ENCODE measurements around the gene DECR2. TPM values are rescaled to one million over a fixed set of nuclear protein-coding genes. Genes with fewer than 3 reads are reported as not detected.

Gene DECR2
- total RNA-seq, 4 donors from 2014 or later = 13.6 to 19.6 (median 17.0) TPM

- no CpG with 5 or more reads among the region's 75 CpGs for WGBS, 2 donors
- DNase-seq = no peak
- H3K9me3 ChIP-seq = no peaks in the 10 kb centered on the region
- peak in 1 of 4 donors; percentile 9 for TF ChIP-seq POLR2A (IDR thresholded peaks at IDR 0.05)
- TF ChIP-seq, protein P1, sequence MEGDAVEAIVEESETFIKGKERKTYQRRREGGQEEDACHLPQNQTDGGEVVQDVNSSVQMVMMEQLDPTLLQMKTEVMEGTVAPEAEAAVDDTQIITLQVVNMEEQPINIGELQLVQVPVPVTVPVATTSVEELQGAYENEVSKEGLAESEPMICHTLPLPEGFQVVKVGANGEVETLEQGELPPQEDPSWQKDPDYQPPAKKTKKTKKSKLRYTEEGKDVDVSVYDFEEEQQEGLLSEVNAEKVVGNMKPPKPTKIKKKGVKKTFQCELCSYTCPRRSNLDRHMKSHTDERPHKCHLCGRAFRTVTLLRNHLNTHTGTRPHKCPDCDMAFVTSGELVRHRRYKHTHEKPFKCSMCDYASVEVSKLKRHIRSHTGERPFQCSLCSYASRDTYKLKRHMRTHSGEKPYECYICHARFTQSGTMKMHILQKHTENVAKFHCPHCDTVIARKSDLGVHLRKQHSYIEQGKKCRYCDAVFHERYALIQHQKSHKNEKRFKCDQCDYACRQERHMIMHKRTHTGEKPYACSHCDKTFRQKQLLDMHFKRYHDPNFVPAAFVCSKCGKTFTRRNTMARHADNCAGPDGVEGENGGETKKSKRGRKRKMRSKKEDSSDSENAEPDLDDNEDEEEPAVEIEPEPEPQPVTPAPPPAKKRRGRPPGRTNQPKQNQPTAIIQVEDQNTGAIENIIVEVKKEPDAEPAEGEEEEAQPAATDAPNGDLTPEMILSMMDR (IDR thresholded peaks at IDR 0.05) = peak in 1 of 6 experiments; percentile 5
- H3K27ac ChIP-seq = peak within 1 kb of the TSS; percentile 67 to 88 (median 78)
- intact Hi-C loops (cut with DNase I) = loop anchor here (10.0 kb wide), 1 partner anchor 98 kb away; no protein-coding TSS in a partner anchor
- H3K27me3 ChIP-seq = no peaks in the 10 kb centered on the region
- peaks cover 7 to 48% (median 10%) of the 10 kb centered on the region in 3 donors for H3K4me1 ChIP-seq
- H3K36me3 ChIP-seq = no peaks in the 10 kb centered on the region
- H3K4me3 ChIP-seq = peak within 1 kb of the TSS; percentile 52 to 89 (median 68)
Measured at GRCh38 chr16:397135-397661, 4.5 kb upstream of the DECR2 start, which contains the start of gene NME4. NME4 (plus strand) TSS chr16:397199; CDS start chr16:397223, 24 bp downstream.

DNA sequence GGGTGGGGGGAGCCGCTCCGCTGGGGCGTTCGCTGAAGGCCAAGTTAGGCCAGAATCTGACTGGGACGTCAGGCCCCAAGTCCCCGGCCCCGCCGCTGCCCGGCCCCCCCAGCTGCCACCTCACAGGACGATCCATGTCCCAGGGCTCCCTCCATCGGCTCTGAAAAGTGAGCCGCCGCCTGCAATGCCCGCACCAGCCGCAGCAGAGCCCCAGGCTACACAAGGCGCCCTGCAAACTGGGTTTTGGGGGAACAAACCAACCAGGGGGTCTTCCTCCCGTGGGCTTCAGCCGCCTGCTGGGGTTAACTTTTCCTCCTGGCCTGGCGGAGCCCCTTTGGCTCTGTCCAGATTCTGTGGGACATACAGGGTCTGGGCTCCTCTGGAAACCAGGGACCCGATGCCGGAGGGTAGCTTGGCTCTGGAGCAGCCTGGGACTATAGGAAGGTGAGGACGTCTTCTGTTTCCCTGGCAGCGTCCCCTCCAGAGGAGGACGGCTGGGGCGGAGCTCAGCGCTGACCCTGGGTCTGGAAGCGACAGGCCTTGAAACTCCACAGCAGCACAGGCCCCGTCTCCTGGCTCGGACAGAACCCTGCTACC lies 3.9 kb upstream of the DECR2 start:
- intact Hi-C loops (cut with DNase I) = loop anchor here (10.0 kb wide), 1 partner anchor 97 kb away; no protein-coding TSS in a partner anchor
- Histone ChIP-seq H3K36me3 (no peaks in the 10 kb centered on the region), H3K27ac (peak overlapping the region; percentile 67 to 88 (median 78)), H3K27me3 (no peaks in the 10 kb centered on the region), H3K4me3 (peak overlapping the region; percentile 52 to 89 (median 68)), H3K9me3 (no peaks in the 10 kb centered on the region), H3K4me1 (peaks cover 11 to 55% (median 12%) of the 10 kb centered on the region in 3 donors)
- no peak for DNase-seq
- TF ChIP-seq, protein P1 (IDR thresholded peaks at IDR 0.05) = peak in 5 of 6 experiments; percentile 34 to 63 (median 52)
- TF ChIP-seq POLR2A (IDR thresholded peaks at IDR 0.05) = no peak
- WGBS, 2 donors = 7 to 42% methylated on average over 4 to 9 of the region's 29 CpGs

GRCh38 chr16:398561-399339 lies 2.9 kb upstream of the DECR2 start:
- peaks cover 11 to 58% (median 12%) of the 10 kb centered on the region in 3 donors for H3K4me1 ChIP-seq
- H3K27me3 ChIP-seq = no peaks in the 10 kb centered on the region
- 71 to 75% methylated on average over 6 to 14 of the region's 24 CpGs for WGBS, 2 donors
- TF ChIP-seq POLR2A (IDR thresholded peaks at IDR 0.05) = no peak
- TF ChIP-seq, protein P1 (IDR thresholded peaks at IDR 0.05) = no peak
- no peaks in the 10 kb centered on the region for H3K36me3 ChIP-seq
- no peak overlapping the region for H3K4me3 ChIP-seq
- no peaks in the 10 kb centered on the region for H3K9me3 ChIP-seq
- intact Hi-C loops (cut with DNase I) = loop anchor here (10.0 kb wide), 1 partner anchor 96 kb away; no protein-coding TSS in a partner anchor
- peak overlapping the region in 3 of 4 donors; percentile 69 to 88 (median 88) for H3K27ac ChIP-seq
- DNase-seq = no peak

GRCh38 chr16:399340-400019 lies 2.2 kb upstream of the DECR2 start:
- WGBS, 2 donors = 40 to 100% methylated on average over 1 of the region's 22 CpGs
- no peaks in the 10 kb centered on the region for H3K36me3 ChIP-seq
- intact Hi-C loops (cut with DNase I) = loop anchor here (10.0 kb wide), 1 partner anchor 95 kb away; no protein-coding TSS in a partner anchor
- H3K27me3 ChIP-seq = no peaks in the 10 kb centered on the region
- TF ChIP-seq, protein P1 (IDR thresholded peaks at IDR 0.05) = no peak
- no peak for TF ChIP-seq POLR2A (IDR thresholded peaks at IDR 0.05)
- H3K4me1 ChIP-seq = peaks cover 11 to 58% (median 12%) of the 10 kb centered on the region in 3 donors
- peak overlapping the region in 2 of 4 donors; percentile 78 to 97 for H3K27ac ChIP-seq
- H3K4me3 ChIP-seq = no peak overlapping the region
- DNase-seq = no peak
- H3K9me3 ChIP-seq = no peaks in the 10 kb centered on the region
